Parathyroid adenoma (tissue), 2 donors: Measurements from ENCODE around the gene RAP1GAP.
"Not testable (repeated sequence)": the region's sequence is repeated elsewhere in the genome, so short reads cannot be mapped to it uniquely, and the experiment has no call there.

Experiments used
- H2AFZ ChIP-seq: fragments of 300-600 bp; sonication (generic); one replicate; pipeline ENCODE4 v1.7.0; 2017; ENCODE audit warnings: antibody characterized with exemption, mild to moderate bottlenecking
- H3K27ac ChIP-seq: fragments of 300-600 bp; sonication (generic); one replicate; pipeline ENCODE4 v1.7.0; 2017
- H3K27me3 ChIP-seq: fragments of 300-600 bp; sonication (generic); one replicate; pipeline ENCODE4 v1.7.0; 2017; ENCODE audit warnings: low read length; ENCODE audit not compliant: control insufficient read depth, insufficient read depth
- H3K36me3 ChIP-seq: fragments of 300-600 bp; sonication (generic); one replicate; pipeline ENCODE4 v1.7.0; 2017; ENCODE audit warnings: low read length; ENCODE audit not compliant: control insufficient read depth, insufficient read depth
- H3K4me1 ChIP-seq: fragments of 300-600 bp; sonication (generic); one replicate; pipeline ENCODE4 v1.7.0; 2017; ENCODE audit warnings: control low read depth
- H3K4me2 ChIP-seq: fragments of 300-600 bp; sonication (generic); one replicate; pipeline ENCODE4 v1.7.0; 2017; ENCODE audit warnings: low read length
- H3K4me3 ChIP-seq: fragments of 300-600 bp; sonication (generic); one replicate; pipeline ENCODE4 v1.7.0; 2017; ENCODE audit warnings: low read depth, low read length
- H3K79me2 ChIP-seq: fragments of 300-600 bp; sonication (generic); one replicate; pipeline ENCODE4 v1.7.0; 2017; ENCODE audit warnings: control low read depth
- H3K9ac ChIP-seq: fragments of 300-600 bp; sonication (generic); one replicate; pipeline ENCODE4 v1.7.0; 2017; ENCODE audit warnings: mild to moderate bottlenecking
- H3K9me3 ChIP-seq: fragments of 300-600 bp; sonication (generic); one replicate; pipeline ENCODE4 v1.7.0; 2017; ENCODE audit warnings: low read length; ENCODE audit not compliant: control insufficient read depth
- CTCF ChIP-seq: fragments of 300-600 bp; sonication (generic); IDR thresholded peaks from one replicate; pipeline ENCODE4 v1.7.0; 2017; ENCODE audit warnings: antibody characterized with exemption, mild to moderate bottlenecking
- donor health status: primary hyperparathyroidism.

Gene RAP1GAP

GRCh38 chr1:21569820-21570527 is 99.2 kb downstream of the RAP1GAP start:
- no peaks in the 10 kb centered on the region for H3K36me3 ChIP-seq
- no peak overlapping the region for H2AFZ ChIP-seq

GRCh38 chr1:21568809-21569385 is 100.3 kb downstream of the RAP1GAP start:
- Histone ChIP-seq H3K9ac (no peak overlapping the region), H3K27me3 (no peaks in the 10 kb centered on the region), H3K79me2 (no peaks in the 10 kb centered on the region), H2AFZ (no peak overlapping the region), H3K4me2 (no peak overlapping the region), H3K27ac (no peak overlapping the region), H3K9me3 (no peaks in the 10 kb centered on the region), H3K36me3 (no peaks in the 10 kb centered on the region), H3K4me1 (no peaks in the 10 kb centered on the region), H3K4me3 (no peak overlapping the region)
- TF ChIP-seq CTCF, result no peak

More at GRCh38 chr1:21569820-21570527, 99.2 kb downstream of the RAP1GAP start:
- Histone ChIP-seq H3K27ac (no peak overlapping the region), H3K4me3 (no peak overlapping the region), H3K4me2 (no peak overlapping the region), H3K27me3 (no peaks in the 10 kb centered on the region), H3K9ac (no peak overlapping the region), H3K4me1 (no peaks in the 10 kb centered on the region), H3K79me2 (no peaks in the 10 kb centered on the region), H3K9me3 (no peaks in the 10 kb centered on the region)
- no peak for TF ChIP-seq CTCF

- H3K9me3 ChIP-seq, result no peaks in the 10 kb centered on the region
- no peaks in the 10 kb centered on the region for H3K4me1 ChIP-seq
- no peak overlapping the region for H3K9ac ChIP-seq
- H3K36me3 ChIP-seq, result no peaks in the 10 kb centered on the region
- TF ChIP-seq CTCF, result no peak
- no peaks in the 10 kb centered on the region for H3K79me2 ChIP-seq
- H3K4me2 ChIP-seq, result no peak overlapping the region
- H3K27ac ChIP-seq, result no peak overlapping the region
- no peaks in the 10 kb centered on the region for H3K27me3 ChIP-seq
- H3K4me3 ChIP-seq, result no peak overlapping the region
- no peak overlapping the region for H2AFZ ChIP-seq
These were observed 101.0 kb downstream of the RAP1GAP start for GRCh38 chr1:21568006-21568746.

- H3K4me3 ChIP-seq, result no peak overlapping the region
- H3K9ac ChIP-seq, result no peak overlapping the region
- no peaks in the 10 kb centered on the region for H3K79me2 ChIP-seq
- no peaks in the 10 kb centered on the region for H3K27me3 ChIP-seq
- no peaks in the 10 kb centered on the region for H3K36me3 ChIP-seq
- no peak for TF ChIP-seq CTCF
- H3K9me3 ChIP-seq, result no peaks in the 10 kb centered on the region
- no peaks in the 10 kb centered on the region for H3K4me1 ChIP-seq
- H2AFZ ChIP-seq, result no peak overlapping the region
- H3K4me2 ChIP-seq, result no peak overlapping the region
- no peak overlapping the region for H3K27ac ChIP-seq
These were observed 101.7 kb downstream of the RAP1GAP start for GRCh38 chr1:21567241-21568005.

- not testable (repeated sequence) for H3K9me3 ChIP-seq, H3K9ac ChIP-seq, H3K79me2 ChIP-seq, H3K4me2 ChIP-seq, H3K4me3 ChIP-seq, H2AFZ ChIP-seq, H3K4me1 ChIP-seq, H3K27ac ChIP-seq, H3K27me3 ChIP-seq, H3K36me3 ChIP-seq
These were observed 102.8 kb downstream of the RAP1GAP start for GRCh38 chr1:21566361-21566760.
